GM21526 (cell line): ENCODE data around the gene RSPO3.

Source experiments
- ATAC-seq: cut with Tn5 transposase; IDR thresholded peaks from one replicate; pipeline ENCODE4 v1.9.1; 2021; ENCODE audit warnings: moderate library complexity; ENCODE audit not compliant: unreplicated experiment, low FRiP score

RSPO3 gene

DNA sequence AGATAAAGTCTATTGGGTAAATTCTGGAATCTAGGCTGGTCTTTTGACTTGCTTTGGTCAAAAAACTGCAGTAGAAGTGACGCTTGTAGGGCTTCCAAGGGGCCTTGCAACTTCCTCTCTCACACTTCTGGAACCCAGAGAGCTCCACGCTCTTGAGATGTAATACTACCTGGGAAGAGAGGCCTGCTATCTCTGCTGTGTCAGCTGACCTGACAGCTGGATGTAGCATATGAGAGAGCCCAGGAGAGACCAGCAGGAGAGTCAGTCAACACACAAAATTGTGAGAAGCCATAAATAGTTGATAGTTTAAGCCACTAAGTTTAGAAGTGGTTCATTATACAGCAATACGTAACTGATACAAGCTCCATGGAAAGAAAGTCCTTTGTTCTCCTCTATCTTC is 7.8 kb upstream of the RSPO3 start:
- no peak for ATAC-seq

DNA sequence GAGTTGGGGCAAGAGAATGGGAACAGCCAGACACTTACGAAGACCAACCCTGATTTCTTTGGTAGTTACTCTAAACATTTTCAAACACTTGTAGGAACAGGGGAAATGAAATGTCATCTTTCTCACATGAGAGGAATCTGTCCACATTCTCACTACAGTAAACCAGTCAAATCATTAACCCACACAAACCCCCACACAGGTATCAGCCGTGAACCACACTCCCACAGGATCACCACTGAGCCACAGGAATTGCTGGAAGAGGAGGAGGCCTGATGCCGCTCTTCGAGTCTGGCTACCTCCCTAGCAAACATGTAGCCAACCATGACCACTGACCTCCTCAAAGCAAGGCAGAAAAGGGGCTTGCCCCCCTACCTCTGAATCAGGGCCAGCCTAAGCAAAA is 6.9 kb upstream of the RSPO3 start:
- no peak for ATAC-seq

DNA sequence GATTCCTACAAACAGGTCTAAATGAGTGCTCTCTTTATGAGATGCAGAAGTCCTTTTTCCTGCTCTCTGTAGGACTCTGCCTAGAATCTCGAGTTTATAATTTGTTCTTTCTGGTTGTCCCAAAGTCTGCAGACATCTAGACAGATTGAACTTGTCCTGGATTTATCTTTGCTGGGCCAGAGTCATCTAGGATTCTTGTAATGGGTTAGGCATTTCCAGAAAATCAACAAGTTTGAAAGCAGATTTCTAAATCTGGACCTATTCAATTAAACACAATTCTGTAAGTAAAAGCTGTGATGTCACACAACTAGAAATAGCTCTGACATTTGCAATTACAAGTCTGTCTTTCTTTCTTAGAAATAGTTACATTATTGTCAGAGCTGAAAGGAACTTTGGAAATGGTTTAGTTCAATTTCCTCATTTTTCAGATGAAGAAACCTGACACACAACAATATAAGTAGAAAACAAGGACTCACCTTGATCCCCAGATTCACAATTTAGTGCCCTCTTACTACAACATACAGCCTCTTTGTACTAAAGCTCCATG is 4.2 kb upstream of the RSPO3 start:
- ATAC-seq, result no peak

DNA sequence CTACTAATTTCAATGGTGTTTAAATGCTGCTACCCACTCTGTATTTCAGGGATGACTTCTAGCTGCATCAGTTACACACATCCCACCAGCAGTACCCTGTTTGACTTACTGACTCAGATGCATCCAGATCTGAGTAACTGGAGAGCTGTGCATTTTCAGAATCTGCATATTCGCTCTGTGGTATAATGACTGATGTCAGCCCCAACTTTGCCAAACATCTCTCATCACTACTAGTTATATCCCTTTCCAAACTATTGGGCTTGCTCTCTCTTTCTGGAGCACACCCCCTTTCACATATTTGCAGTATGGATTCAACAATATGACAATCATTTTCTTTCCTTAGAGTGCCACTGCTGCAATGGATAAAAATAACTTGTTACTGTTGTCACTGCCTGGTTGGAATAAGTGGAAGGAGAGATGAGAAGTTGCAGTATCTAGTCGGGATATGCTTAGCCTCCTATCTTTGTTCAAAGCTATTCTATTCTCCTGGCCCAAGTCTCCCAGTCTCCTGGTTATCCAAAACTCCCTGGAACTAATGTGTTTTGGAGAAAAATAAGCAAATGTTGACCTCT is 3.3 kb upstream of the RSPO3 start:
- no peak for ATAC-seq

DNA sequence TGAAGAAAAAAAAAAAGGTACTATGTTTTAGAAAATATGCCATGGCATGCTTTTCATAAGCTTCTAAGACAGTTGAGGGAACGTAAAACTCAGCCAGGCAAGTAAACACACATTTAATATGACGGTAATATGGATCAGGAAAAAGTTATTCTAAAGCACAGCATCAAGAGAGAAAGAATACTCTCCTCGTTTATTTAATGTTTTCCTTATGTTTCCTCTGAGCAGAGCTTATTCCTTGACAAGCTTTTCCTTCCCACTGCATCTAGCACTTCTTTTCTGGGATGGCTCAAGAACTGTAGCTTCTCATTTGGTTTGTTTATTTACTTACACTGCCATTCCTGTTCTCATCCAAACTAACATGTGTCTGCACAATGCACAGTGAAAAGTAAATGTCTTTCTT is 2.7 kb upstream of the RSPO3 start:
- no peak for ATAC-seq

DNA sequence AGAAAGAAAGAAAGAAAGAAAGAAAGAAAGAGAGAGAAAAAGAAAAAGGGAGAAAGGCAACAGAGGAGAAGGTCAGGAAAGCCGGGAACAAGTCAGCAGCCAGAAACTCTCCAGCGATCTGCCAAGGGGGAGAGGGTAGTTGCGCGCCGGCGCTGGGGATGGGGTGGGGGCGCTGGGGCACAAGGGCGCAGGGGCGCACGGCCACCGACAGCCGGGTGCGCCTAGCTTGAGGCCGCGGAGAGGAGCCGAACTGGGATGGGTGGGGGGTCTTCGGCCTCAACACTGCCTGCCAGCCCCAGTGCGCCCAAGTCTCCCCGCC is 533 bp upstream of the RSPO3 start:
- no peak for ATAC-seq

DNA sequence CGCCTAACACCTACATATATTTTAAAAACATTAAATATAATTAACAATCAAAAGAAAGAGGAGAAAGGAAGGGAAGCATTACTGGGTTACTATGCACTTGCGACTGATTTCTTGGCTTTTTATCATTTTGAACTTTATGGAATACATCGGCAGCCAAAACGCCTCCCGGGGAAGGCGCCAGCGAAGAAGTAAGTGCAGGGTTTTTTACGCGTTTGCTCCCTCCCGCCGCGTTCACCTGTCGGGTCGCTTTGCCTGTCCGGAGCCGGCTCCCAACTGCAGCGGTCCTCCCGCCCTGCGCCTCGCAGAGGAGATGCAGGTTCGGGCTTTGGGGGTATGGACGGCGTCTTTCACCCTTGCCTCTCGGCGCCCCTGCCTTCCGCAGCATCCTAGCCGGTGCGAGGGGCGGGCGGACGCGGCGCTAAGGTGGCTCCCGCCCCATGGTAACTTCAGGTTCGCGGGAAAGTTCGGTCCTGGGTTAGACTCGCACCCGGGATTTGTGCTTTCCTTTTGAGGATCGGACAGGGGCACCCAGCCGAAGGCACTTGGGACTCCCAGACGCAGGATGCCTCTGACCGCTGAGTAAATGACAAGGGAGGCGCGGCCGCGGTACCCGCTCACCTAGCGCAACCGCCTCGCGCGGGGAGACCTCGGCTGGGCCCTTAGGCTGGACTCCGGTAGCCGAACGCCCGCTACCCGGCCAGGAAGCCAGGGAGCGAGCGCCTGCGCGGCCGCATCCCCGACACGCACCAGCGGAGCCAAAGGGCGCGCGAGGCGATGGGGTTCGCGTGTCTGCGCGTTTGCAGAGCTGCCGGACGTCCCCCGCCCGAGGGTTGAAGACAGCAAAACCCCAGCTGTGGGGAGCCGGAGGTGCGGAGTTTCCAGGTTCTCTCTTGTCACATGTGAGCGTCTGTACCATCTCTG is 891 bp downstream of the RSPO3 start:
- peak; percentile 49 for ATAC-seq

DNA sequence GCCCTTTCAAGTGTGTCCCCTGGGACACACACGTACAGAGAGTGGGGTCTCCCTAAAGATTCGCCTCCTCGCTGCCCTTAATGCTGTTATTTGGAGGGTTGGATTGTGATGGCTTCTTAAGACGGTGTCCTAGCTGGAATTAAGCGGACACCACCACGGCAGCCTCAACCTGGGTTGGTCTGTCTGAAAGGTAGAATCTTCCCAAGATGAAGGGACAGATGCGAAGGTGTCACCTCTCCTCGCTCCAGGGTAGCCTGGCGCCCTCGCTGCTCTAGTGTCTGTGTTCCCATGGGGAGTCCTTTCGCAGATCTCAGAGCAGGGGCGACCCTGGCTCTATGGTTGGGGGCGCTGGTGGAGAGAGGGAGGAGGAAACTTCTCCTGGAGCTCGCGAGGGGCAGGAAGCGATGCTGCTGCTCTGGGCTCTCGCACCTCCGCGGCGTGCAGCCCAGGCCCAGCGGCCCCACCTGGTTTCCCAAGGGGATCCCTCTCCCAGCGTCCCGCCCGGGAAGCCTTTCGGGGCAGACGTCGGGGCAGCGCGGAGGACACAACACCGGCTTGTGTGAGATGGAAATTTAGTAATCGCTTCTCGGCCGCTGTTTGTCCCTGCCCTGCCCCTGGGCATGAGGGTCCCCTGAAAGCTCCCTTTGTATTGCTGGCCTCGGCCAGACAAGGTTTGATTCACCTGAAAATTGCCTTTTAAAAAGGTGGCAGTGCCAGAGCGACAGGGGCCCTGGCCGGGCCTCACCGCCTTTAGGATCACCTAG is 1.7 kb downstream of the RSPO3 start:
- peak; percentile 1 for ATAC-seq

DNA sequence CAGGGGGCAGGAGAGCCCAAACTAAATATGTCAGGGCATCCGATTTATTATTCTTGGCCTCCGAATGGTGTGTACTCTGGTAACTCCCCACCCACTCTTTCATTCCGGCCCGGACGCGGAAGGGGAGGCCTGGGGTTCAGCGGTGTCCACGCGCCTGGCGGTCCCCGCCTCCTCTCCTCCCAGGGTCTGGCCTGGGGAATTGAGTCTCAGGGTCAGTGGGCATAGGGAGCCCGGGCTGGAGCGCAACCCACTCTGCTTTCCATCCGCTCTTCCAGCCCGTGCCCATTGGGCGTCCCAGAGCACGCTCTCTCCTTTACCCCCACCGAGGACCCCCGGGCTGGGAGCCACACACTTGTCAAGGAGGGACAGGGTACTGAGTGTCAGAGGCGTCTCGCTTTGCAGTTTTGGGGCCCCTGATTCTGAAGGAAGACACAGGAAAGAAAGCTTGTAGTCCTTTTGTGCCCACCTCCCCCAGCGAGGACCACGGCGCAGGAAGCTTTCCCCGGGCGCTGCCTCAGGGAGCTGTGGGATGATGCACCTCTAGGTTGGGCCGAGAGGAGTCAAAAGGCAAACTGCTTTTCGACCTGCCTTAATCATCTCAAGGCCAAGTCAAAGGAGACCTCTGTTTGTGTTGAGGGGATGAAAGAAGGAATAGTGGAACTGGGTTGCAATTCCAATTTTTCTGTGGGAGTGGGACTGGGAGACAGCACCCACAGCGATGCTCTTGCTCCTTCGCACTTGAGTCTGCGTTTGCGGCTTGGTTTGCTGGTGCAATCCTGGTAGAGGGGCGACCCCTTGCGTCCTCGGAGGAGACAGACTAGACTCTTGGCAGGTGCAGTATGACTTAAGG is 2.5 kb downstream of the RSPO3 start:
- peak; percentile 87 for ATAC-seq

DNA sequence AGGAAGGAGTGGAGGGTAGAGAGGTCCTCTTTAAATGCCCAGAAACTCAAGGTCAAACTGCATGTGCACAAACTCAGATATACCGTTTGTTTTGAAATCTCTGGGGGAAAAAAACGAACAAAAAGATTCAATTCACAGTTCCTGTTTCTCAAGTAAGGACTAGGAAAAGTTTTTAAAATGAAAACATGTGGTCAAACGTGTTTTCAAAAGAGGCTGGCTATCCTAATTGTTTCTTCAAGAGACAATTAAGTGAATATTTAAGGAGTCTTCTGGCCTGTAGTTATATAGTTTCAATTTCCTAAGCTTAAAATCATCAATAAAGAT is 3.1 kb downstream of the RSPO3 start:
- ATAC-seq, result no peak

DNA sequence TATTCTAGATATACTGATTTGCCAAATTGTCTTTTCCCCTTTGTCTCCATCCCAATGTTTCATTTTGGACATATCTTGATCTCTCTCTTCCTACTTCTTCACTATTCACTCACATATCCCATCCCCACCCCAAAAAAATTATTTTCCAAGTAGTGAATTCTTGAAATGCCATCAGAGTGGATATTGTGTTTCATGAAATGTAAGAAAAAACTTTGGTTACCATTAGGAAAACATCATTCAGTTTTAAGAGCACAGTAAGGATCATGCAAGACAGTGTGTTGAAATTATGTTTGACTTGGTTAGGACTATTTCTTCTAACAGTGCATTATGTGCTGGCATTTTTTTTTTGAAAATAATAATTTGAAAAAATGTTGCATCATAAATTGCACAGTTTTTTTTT is 5.7 kb downstream of the RSPO3 start:
- no peak for ATAC-seq

DNA sequence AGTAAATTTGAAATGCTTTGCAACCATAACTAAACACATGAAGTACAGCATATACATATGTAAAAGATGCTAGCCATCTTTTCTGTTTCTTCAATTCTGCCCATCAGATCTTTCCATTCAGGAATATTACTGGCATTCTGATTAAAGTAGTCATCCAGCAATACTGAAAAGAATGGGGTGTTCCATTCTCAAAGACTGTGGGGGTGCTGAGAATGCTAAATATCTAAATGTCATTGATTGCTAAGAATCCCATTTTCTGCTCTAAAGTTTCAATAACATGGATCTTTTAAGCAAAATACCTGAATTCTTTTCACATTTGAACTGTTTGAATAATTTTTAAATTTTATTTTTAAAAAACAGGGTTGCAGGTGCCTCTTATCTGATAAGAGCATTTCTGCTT is 6.2 kb downstream of the RSPO3 start:
- ATAC-seq, result no peak

DNA sequence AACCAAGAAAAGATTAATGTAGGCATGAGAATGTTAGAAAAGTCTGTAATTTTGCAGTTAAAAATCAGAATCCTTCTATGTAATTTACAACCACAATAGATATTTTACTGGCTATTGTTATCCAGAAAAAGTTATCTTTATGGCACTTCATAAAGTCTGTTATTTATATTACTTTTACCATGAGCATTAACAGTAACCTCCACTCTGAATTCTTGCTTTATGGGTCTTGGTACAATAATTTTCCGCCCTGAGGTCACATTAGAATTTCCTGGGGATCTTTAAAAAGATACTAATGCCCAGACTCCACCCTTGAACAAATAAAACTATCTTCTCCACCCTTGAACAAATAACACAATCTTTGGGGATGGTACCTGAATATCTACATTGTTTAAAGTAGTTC is 9.6 kb downstream of the RSPO3 start:
- ATAC-seq, result no peak

DNA sequence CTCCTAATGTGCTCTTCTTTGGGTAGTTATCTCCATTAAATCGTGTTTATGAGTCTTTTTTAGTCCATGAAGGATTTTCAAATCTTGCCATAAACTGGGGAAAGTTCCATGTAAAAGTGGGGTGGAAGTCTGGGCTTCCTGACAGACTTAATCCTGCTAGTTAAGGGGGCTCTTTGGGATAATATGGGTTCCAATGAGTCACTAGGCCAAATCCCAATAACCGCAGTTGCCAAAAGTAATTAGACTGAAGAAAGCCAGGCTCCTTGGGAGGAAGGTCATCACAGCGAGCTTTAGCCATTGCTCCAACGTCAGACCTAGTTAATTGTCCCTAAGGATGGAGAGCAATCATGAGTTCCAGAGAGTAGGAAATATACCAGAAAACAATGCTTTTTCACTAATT is 10.8 kb downstream of the RSPO3 start:
- no peak for ATAC-seq

DNA sequence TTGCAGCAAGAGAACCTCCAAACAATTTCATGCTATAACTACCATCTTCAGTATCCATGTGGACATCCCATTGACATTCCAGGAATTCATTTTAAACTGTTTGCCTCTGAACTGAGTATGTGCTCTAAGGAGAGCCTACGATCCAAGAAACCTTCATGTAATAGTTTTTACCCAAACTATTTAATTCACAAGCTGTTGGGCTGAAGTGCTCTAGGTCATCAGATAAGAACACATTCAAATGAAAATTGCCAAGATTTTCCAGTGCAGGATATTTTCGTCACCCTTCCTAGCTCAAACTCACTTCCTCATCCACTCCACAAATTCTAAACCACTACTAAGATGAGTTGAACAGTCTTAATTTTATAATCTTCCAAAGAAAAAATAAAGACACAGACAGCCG is 12.8 kb downstream of the RSPO3 start:
- no peak for ATAC-seq

DNA sequence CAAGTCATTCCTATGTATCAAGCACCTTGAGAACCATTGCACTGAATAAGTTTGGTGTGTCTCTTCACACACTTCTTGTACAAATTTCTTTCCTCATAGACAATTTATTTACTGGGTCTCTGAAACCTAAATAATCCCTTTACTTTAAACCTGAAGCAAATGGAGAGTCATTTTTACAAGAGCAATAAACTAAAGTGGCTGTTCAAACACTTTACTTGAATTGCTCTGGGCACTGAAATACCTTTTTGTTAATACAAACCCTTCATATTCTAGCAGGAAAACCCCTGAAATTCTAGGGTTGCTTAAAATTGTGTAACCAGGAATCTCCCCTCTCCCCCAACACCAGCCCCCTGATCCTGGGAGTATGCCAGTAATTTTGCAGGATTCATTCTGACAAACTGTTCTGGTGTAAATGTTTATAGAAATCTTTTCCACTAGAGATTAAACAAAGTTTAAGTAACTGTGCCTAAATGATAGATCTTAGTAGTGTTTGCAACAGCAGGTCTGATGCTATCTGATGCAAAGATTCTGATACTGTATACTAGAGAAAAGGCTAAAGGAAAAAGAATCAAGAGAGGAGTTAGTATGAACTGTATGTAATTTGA is 13.4 kb downstream of the RSPO3 start:
- no peak for ATAC-seq

DNA sequence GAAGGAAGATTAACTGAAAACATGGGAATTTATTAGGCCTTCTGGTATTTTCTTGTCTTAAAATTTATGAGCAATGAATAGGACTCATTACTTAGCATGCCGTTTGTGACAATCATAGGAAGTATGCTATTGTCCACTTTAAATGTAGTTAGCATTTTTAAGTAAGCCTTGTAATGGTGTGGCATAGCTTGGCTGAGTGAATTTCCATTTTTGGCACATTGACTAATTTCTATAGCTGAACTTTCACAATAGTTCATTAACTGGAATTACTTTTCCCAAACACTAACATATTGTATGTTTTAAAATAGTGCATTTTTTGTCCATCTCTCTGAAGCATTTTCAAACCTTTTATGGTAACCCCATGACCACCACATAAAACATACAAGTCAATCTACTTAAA is 15.7 kb downstream of the RSPO3 start:
- no peak for ATAC-seq

DNA sequence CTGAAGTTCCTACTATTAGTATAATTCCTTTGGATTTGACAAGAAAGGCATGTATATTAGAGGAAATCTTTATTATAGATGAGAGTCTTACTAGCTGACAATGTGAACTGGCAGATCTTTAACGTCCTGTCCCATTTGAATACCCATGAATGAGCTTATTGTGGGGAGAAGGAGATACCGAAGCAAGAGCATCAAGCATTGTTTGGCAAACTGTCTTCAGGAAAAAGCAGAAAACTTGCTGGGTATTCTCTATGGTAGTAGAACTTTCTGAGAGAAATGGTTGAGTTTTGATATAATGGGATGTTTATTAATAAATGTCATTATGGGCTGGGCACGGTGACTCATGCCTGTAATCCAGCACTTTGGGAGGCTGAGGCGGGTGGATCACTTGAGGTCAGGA is 18.3 kb downstream of the RSPO3 start:
- no peak for ATAC-seq

DNA sequence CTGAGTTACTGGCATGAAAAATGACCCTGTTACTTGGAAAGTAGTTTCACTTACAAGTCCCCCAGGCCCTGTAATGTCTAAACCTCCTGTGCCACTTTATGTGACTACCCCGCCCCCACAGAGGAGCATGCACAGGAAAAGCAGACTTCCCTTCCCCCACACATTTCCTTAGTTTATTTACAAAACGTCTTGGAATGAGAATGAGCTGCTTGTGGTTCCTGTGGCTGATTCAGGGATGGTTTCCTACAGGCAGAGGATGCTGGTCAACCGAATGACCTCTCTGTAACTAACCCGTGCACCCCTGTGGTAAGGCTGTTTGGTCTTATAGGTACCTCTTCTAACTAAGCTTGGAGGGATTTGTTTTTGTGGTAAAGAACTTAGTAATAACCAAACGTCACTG is 28.5 kb downstream of the RSPO3 start:
- no peak for ATAC-seq

DNA sequence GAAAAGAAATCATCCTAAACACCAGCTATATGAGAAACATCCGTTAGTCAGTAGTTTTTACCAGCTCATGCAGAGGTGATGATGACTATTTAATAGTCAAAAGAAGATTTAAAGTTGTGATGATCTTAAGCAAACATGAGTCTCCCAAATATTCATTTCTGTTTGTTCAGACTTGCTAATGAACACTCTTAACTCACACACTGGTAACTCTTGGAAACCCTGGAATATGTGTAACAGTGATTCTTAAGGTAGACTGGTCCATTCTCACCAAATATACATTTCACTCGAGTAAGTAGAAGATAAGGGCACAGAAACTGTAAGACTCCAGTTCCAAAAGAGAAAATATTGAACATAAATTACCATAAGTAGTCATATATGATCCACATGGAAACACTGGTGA is 29.1 kb downstream of the RSPO3 start:
- ATAC-seq, result no peak
